Body of pancreas (tissue), 4 donors: Measurements from ENCODE around the gene ACER1. TPM values are rescaled to one million over a fixed set of nuclear protein-coding genes. Genes with fewer than 3 reads are reported as not detected.

ENCODE experiments used
- ATAC-seq: fragments of 150-250 bp; one replicate; pipeline ENCODE4 v1.9.1; 2016
- DNase-seq, 4 donors: peaks; one replicate each; pipeline ENCODE4 v3.0.0-alpha.2; 2019
- H3K27ac ChIP-seq, 4 donors: fragments of 200-600 bp; sonication (generic); 1 replicate in 3 of 4; 2 replicates in 1 of 4; pipeline versions ENCODE4 v1.5.1 to v1.6.1; 2016 to 2019; ENCODE audit warnings: mild to moderate bottlenecking in 1 of 4, mixed read lengths in 1 of 4, moderate library complexity in 1 of 4
- H3K27me3 ChIP-seq, 2 donors: fragments of 200-600 bp; sonication (generic); one replicate each; pipeline ENCODE4 v1.6.0; 2016; ENCODE audit warnings: mild to moderate bottlenecking in 1 of 2
- H3K36me3 ChIP-seq, 2 donors: fragments of 200-600 bp; sonication (generic); replicated peaks in 1 of 2; 2 replicates each; pipeline ENCODE4 v1.5.1; 2016; ENCODE audit warnings: low read depth in 2 of 2; ENCODE audit not compliant: insufficient read depth in 1 of 2
- H3K4me1 ChIP-seq: fragments of 200-600 bp; sonication (generic); one replicate; pipeline ENCODE4 v1.6.0; 2016
- H3K4me3 ChIP-seq, 2 donors: fragments of 200-600 bp; sonication (generic); 1 replicate in 1 of 2; 2 replicates in 1 of 2; pipeline ENCODE4 v1.5.1; 2016 to 2019
- H3K9me3 ChIP-seq, 3 donors: fragments of 200-600 bp; sonication (generic); 1 replicate in 2 of 3; 2 replicates in 1 of 3; pipeline ENCODE4 v1.5.1; 2016
- POLR2A ChIP-seq, 3 donors: fragments of 450-650 bp; IDR thresholded peaks; one replicate each; pipeline ENCODE4 v1.6.1; 2016; ENCODE audit warnings: antibody characterized with exemption in 3 of 3, mild to moderate bottlenecking in 2 of 3
- WGBS, 2 donors: methylation state at CpG; one replicate each; pipeline ENCODE4 v1.1.5; 2017; 5-methylcytosine and 5-hydroxymethylcytosine counted together
- intact Hi-C: fragments of 100-400 bp; cut with DNase I; formaldehyde crosslinking; loops from one replicate; pipeline ENCODE4 v1.15.1; 2023
- total RNA-seq, 2 donors: library from RNA; depleted of rRNA; stranded (reverse); fragments of >200 nt; gene quantifications; one replicate each; pipeline ENCODE4 v1.1.0, GENCODE V29; 2016
- TF ChIP-seq, protein P1 (sequence below), 7 experiments: fragments of 450-650 bp in 4 of 7; fragments of 200-600 bp in 3 of 7; sonication (generic) in 3 of 7; IDR thresholded peaks; one replicate each; pipeline ENCODE4 v1.5.1; 2016 to 2019; ENCODE audit warnings: antibody characterized with exemption in 7 of 7

The ACER1 gene, protein sequence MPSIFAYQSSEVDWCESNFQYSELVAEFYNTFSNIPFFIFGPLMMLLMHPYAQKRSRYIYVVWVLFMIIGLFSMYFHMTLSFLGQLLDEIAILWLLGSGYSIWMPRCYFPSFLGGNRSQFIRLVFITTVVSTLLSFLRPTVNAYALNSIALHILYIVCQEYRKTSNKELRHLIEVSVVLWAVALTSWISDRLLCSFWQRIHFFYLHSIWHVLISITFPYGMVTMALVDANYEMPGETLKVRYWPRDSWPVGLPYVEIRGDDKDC
- not detected for total RNA-seq

DNA sequence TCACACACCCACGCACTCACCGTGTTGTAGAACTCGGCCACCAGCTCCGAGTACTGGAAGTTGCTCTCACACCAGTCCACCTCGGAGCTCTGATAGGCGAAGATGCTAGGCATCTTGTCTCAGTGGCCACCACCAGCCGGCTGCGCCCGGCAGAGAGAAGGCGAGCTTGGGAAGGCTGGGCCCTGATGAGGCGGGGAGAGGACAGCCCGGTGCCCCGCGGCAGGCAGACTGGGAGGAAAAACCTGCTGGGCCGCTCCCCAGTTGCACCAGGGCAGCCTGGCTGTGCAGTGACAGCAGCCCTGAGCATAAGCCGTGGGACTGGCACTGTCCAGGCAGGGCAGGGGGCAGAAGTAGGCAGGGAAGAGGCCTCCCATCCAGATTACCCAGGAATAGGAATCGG is at the start of gene ACER1:
Gene ACER1, minus strand, starts transcription at position 174 of the 400 bp plus-strand sequence. Its CDS starts 61 bp downstream, at position 113.
- Histone ChIP-seq H3K9me3 (no peaks in the 10 kb centered on the region), H3K4me1 (no peaks in the 10 kb centered on the region), H3K36me3 (no peaks in the 10 kb centered on the region), H3K4me3 (no peak within 1 kb of the TSS), H3K27me3 (no peaks in the 10 kb centered on the region), H3K27ac (no peak within 1 kb of the TSS)
- ATAC-seq (no peak), DNase-seq (no peak)
- 64 to 83% methylated on average over 2 to 17 of the region's 17 CpGs for WGBS, 2 donors
- no peak for TF ChIP-seq POLR2A (IDR thresholded peaks at IDR 0.05)
- intact Hi-C loops: no loop called here

DNA sequence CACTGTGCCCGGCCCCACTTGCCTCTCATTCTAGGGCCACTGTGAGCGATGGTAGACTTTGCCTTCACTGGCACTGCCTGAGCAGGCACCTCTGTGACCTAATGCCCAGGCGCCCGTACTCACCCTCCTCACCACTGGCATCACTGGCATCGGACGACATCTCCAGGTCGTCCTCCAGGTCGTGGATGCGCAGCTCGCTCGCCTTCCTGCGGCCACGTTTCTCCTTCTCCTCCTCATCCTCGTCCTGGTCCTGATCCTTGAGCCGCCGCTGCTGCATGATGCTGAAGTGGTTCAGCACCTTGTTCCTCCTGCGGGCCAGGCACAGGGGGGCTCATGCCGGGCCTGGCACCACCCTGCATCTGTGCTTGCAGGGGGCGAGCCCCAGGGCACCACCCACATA is 49.8 kb upstream of the ACER1 start:
- WGBS, 2 donors: 95 to 96% methylated on average over 17 to 19 of the region's 19 CpGs

DNA sequence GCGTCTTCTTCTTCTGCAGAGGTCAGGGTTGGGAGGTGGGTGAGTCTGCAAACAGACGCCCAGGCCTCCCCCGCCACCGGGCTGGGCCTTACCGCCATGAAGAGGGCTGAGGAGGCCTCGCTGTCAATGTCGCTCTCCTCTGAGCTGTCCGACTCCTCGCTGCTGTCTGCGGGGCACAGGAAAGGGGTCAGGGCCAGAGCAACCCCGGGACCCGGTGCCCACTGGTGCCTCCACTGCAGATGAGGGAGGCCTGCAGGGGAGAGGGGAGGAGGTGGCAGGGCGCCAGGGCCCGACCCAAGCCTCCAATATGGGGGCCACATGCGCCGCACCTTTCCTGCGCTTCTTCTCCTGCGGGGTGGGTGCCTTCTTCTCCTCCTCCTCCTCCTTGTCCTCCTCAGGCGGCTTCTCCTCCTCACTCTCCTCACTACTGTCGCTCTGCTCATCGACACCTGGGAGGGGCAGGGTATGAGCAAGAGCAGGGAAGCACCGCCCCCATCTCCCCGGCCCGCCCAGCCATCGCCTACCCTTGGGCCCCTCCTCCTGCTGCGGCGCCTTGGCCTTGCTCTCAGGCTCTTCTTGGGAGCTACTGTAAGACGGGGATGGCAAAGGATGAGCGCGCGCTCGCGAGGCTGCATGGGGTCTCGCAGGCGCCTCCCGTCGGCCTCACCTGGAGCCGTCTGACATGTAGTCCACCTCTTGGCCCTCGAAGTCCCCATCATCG is 47.8 kb upstream of the ACER1 start:
- no peak for ATAC-seq
- Histone ChIP-seq H3K36me3 (peaks cover 17 to 34% of the 10 kb centered on the region in 2 donors), H3K9me3 (no peaks in the 10 kb centered on the region), H3K4me1 (no peaks in the 10 kb centered on the region), H3K27ac (no peak overlapping the region), H3K4me3 (no peak overlapping the region), H3K27me3 (no peaks in the 10 kb centered on the region)
- TF ChIP-seq, protein P1, sequence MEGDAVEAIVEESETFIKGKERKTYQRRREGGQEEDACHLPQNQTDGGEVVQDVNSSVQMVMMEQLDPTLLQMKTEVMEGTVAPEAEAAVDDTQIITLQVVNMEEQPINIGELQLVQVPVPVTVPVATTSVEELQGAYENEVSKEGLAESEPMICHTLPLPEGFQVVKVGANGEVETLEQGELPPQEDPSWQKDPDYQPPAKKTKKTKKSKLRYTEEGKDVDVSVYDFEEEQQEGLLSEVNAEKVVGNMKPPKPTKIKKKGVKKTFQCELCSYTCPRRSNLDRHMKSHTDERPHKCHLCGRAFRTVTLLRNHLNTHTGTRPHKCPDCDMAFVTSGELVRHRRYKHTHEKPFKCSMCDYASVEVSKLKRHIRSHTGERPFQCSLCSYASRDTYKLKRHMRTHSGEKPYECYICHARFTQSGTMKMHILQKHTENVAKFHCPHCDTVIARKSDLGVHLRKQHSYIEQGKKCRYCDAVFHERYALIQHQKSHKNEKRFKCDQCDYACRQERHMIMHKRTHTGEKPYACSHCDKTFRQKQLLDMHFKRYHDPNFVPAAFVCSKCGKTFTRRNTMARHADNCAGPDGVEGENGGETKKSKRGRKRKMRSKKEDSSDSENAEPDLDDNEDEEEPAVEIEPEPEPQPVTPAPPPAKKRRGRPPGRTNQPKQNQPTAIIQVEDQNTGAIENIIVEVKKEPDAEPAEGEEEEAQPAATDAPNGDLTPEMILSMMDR (IDR thresholded peaks at IDR 0.05): no peak
- no peak for TF ChIP-seq POLR2A (IDR thresholded peaks at IDR 0.05)
- no peak for DNase-seq
- intact Hi-C loops: no loop called here
- 96% methylated on average over 32 to 36 of the region's 40 CpGs for WGBS, 2 donors

More for the DNA sequence above, 49.8 kb upstream of the ACER1 start:
- DNase-seq: no peak
- H3K27me3 ChIP-seq: no peaks in the 10 kb centered on the region
- TF ChIP-seq POLR2A (IDR thresholded peaks at IDR 0.05): no peak
- TF ChIP-seq, protein P1 (IDR thresholded peaks at IDR 0.05): no peak
- H3K36me3 ChIP-seq: peaks cover 18 to 43% of the 10 kb centered on the region in 2 donors
- H3K9me3 ChIP-seq: no peaks in the 10 kb centered on the region
- no peak overlapping the region for H3K4me3 ChIP-seq
- ATAC-seq: no peak
- no peaks in the 10 kb centered on the region for H3K4me1 ChIP-seq
- intact Hi-C loops: no loop called here
- no peak overlapping the region for H3K27ac ChIP-seq

DNA sequence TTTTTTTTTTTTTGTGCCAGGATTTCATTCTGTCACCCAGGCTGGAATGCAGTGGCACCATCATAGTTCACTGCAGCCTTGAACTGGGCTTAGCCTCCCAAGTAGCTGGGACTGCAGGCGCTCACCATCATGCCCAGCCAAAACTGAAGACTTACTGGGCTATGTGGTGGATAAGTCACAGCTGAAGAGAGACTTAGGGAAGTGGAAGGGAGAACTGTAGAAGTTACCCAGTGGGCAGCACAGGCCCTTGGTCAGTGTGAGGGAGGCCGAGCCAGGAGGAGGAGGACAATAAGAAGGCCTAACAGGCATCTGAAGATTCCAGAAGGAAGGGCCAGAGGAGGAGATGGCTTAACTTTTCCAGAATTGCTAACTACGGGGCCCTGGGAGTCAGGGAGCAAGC is 46.3 kb upstream of the ACER1 start:
- ATAC-seq (no peak), DNase-seq (no peak)
- 94 to 97% methylated on average over 3 of the region's 3 CpGs for WGBS, 2 donors
- Histone ChIP-seq H3K9me3 (no peaks in the 10 kb centered on the region), H3K4me3 (no peak overlapping the region), H3K36me3 (peaks cover 17 to 31% of the 10 kb centered on the region in 2 donors), H3K27me3 (no peaks in the 10 kb centered on the region), H3K4me1 (no peaks in the 10 kb centered on the region), H3K27ac (no peak overlapping the region)
- intact Hi-C loops: no loop called here
- no peak for TF ChIP-seq POLR2A (IDR thresholded peaks at IDR 0.05)
- TF ChIP-seq, protein P1 (IDR thresholded peaks at IDR 0.05): no peak

DNA sequence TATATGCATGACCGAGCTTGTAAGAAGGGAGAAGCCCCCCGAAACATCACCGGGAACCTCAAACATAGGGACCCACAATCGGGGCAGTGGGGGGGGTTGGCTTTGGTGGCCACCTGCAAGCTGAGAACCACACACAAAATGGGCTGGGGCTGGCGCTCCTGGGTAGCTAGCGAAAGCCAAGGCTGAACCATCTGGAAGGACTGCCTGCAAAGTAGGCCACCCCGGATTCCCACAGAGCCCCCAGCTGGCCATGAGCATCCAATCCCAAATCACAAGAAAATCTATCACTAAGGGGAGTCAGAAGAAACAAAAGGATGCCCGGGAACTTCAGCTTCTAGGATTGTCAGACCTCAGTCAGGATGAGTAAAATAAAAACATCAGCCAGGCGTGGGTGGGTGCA is 45.1 kb upstream of the ACER1 start:
- 85 to 86% methylated on average over 6 to 9 of the region's 9 CpGs for WGBS, 2 donors
- intact Hi-C loops: no loop called here
- TF ChIP-seq, protein P1 (IDR thresholded peaks at IDR 0.05): no peak
- no peak for TF ChIP-seq POLR2A (IDR thresholded peaks at IDR 0.05)

More for the DNA sequence above, 45.1 kb upstream of the ACER1 start:
- DNase-seq (no peak), ATAC-seq (no peak)
- H3K36me3 ChIP-seq: peaks cover 17 to 27% of the 10 kb centered on the region in 2 donors
- H3K4me1 ChIP-seq: peaks cover 6% of the 10 kb centered on the region
- H3K27ac ChIP-seq: no peak overlapping the region
- H3K27me3 ChIP-seq: no peaks in the 10 kb centered on the region
- H3K9me3 ChIP-seq: no peaks in the 10 kb centered on the region
- H3K4me3 ChIP-seq: no peak overlapping the region
